Measurements from ENCODE around the gene NSL1.
"Not testable (repeated sequence)": the region's sequence is repeated elsewhere in the genome, so short reads cannot be mapped to it uniquely, and the experiment has no call there.

NSL1 gene

DNA sequence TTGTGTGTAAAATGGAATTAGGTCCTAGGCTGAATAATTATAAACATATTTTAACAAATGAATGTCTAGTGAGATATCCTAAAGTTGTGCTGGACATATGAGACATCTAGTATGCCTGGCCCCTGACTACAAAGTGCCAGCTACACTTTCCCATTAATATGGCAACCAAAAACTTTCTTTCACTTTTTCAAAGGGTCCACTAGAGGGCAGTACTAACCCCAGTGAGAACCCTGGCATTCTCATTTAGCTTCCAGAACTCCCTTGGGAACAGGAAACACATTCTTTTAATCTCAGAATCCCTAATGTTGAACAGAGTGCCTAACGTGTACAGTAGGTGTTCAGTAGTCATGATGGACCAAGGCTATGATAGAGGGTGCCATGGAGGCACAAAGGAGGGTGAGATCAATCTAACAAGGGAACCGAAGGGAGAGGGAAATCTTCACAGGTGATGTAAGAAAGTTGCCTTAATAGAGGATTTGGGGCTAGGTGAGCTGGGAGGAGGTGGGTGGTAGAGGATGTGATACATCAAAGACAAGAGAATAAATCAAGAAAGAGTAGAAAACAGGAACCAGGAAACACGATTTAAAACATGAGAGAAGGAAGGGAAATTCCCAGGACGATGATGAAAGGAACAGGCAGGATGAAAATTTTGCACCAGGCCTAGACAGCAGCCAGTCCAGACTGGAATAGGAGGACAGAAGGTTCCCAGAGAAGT, 41.6 kb downstream of the NSL1 start:
- no peak for DNase-seq (ENCODE audit: low read depth)

DNA sequence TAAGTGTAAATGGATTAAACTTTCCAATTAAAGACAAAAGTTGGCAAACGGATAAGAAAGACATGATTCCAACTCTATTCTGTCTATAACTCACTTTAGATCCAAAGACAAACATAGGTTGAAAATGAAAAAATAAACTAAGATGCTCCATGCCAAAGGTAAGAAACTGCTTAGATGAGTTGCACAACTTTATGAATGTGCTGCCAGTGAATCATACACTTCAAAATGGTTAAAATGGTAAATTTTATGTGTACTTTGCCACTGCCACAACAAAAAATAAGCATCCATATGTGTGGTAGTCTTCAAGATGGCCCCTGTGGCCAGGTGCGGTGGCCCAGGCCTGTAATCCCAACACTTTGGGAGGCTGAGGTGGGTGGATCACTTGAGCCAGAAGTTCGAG, 45.0 kb downstream of the NSL1 start:
- DNase-seq (ENCODE audit: low read depth), result no peak

GRCh38 chr1:212745303-212745702, 46.3 kb downstream of the NSL1 start:
- DNase-seq (ENCODE audit: low read depth), result no peak

GRCh38 chr1:212743901-212744475, 47.6 kb downstream of the NSL1 start:
- no peak for DNase-seq (ENCODE audit: low read depth)

GRCh38 chr1:212738330-212738729, 53.2 kb downstream of the NSL1 start:
- no peak for DNase-seq (ENCODE audit: low read depth)

- DNase-seq (ENCODE audit: low read depth), result no peak
These were observed 54.0 kb downstream of the NSL1 start for GRCh38 chr1:212737559-212737958.

DNA sequence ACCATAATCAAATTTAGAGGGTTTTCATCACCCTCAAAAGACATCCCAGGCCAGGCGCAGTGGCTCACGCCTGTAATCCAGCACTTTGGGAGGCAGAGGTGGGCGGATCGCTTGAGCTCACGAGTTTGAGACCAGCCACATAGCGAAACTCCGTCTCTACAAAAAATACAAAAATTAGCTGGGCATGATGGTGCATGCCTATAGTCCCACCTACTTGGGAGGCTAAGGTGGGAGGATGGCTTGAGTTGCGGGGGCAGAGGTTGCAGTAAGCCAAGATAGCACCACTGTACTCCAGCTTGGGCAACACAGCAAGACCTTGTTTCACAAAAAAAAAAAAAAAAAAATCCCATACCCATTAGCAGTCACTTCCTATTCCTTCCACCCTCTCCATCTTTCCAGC, 58.5 kb downstream of the NSL1 start:
- no peak for DNase-seq (ENCODE audit: low read depth)

- DNase-seq (ENCODE audit: low read depth), result no peak
These were observed 59.9 kb downstream of the NSL1 start for GRCh38 chr1:212731630-212732029.

DNA sequence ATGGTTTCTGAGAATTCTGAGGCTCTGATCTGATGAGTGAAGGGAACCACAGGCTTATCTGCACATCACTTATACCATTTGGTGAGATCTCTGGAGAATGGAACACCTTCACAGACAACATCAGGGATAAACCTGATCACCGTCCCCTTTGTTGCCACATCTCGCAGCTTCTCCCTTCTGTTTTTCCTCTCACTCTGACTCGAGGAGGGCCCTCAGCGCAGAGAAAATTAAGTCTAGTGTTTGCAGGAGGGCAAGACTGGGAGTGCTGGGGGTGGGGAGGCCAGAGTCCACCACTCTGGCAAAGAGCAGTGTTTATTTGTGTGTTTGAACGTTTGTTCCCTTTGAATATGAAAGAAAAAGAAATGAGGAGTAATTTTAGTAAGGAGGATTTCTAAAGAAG, 63.0 kb downstream of the NSL1 start:
- DNase-seq (ENCODE audit: low read depth), result no peak

GRCh38 chr1:212727386-212728181, 64.0 kb downstream of the NSL1 start:
- DNase-seq (ENCODE audit: low read depth), result no peak

GRCh38 chr1:212724679-212725078, 66.9 kb downstream of the NSL1 start:
- not testable (repeated sequence) for DNase-seq (ENCODE audit: low read depth)

DNA sequence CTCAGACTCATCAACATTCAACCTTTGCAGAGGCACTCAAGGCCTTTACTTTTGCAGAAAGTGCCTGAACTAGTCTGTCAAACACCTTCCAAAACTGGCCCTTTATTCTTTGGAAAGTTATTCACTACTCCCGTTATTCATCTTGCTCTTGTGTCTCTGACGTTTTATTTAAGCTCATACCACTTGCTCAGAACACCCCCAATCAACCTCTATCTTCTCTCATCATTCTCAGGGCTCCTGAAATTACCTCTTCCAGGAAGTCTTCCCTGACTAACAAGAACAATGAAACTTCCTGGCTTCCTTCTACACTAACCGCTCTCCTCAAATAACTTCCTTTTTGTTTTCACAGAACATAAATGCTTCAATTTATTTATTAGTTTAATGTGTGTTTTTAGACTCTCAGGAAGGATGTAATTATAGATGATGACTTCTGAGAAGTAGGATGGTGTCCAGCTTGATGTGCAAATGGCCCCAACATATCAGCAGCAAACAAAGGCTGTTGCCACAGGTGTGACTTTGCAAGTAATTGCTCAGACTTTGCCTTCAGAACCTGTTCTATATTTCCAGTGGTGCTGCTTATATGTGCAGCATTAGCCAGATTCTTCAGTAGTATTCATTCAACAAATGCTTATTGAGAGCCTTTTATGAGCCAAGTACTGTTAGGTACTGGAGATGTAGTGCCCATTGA, 69.2 kb downstream of the NSL1 start:
- no peak for DNase-seq (ENCODE audit: low read depth)

DNA sequence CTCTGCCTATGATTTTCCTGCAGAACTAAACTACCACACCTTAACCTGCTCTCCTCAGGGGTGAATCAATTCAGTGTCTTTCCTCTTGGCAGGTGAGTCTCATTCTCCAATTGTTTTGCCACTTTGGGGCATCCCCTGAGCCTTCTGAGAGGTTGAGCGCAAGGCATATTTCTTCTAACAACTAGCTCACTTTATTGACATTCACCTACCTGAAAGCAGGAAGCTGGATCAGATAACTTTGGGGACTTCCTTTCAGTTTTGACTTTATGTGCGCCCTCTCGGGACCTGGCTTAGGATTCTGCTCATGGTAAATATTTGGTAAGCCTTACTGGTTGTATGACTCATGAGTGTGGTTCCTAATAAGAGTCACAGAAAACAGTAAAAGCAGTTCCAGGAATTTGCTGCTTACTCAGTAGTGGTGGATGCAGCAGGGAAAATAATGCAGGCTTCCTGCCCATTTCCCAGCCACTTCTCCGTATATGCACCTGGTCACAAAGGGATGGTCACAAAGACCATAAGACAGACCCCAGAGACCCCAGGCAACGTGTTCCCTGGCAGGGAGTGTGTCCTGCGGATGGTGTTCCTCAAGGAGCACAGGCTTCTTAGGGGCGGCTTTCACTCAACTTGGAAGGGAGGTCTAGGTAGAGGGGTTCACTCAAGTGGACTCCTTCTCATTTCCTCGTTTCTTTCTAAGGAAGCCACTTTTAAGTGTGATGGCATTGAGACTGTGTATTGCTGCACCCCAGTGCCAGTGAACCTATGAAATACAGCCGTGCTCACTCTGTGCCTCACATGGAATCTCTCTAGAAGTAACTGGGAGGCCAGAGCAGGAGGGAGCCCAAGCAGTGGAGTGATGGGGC, 70.0 kb downstream of the NSL1 start:
- DNase-seq (ENCODE audit: low read depth), result no peak

GRCh38 chr1:212719633-212720032, 71.9 kb downstream of the NSL1 start:
- DNase-seq (ENCODE audit: low read depth), result no peak

- DNase-seq (ENCODE audit: low read depth), result no peak
These were observed 73.1 kb downstream of the NSL1 start for GRCh38 chr1:212718499-212718898.

GRCh38 chr1:212716161-212716560, 75.4 kb downstream of the NSL1 start:
- no peak for DNase-seq (ENCODE audit: low read depth)

DNA sequence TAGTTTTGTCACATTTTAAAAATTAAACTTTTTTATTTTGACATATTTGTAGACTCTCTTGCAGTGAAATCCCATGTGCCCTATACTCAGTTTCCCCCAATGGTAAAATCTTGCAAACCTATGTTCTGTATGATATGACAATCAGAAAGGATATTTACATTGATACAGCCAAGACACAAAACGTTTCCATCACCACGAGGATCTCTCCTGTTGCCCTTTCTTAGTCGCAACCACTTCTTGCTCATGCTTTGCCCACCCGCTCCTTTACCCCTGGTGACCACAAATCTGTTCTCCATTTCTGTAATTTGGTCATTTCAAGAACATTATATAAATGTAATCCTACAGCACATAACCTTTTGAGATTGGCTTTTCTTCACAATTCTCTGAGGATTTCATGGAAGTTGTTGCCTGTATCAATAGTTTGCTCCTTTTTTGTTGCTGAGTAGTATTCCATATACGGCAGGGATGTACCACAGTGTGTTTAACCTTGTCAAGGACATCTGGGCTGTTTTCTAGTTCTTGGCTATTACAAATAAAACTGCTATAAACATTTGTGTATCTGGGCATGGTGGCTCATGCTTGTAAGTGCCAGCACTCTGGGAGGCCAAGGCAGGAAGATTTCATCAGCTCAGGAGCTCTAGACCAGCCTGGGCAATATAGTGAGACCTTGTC, 78.0 kb downstream of the NSL1 start:
- no peak for DNase-seq (ENCODE audit: low read depth)

- DNase-seq (ENCODE audit: low read depth), result no peak
These were observed 78.9 kb downstream of the NSL1 start for GRCh38 chr1:212712451-212713303.

GRCh38 chr1:212711974-212712373, 79.6 kb downstream of the NSL1 start:
- DNase-seq (ENCODE audit: low read depth), result not testable (repeated sequence)

- no peak for DNase-seq (ENCODE audit: low read depth)
These were observed 81.0 kb downstream of the NSL1 start for GRCh38 chr1:212710566-212710965.

Data from activated T-helper 1 cell treated with Interleukin-2 at 50 U/mL for 16 hours (primary cell).